ENCODE measurements around the gene AGMO.

DNA sequence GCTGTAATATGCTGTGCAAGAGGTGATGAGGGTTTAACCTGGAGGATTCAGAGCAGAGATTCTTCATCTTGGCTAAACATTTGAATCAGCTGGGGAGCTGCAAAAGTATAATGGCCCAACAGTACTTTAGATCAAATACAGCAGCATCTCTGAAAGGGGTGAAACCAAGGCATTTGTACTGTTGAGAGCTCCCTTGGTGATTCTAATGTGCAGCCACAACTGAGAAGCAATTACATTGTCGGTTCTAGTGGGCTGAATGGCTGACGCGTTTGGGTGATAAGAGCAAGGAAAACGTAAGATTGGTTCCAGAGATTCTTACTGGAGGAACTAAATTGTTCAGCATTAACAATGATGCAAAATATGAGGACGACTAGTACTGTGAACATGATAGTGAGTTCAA is 269.7 kb downstream of the AGMO start:
- TF ChIP-seq, protein P1, sequence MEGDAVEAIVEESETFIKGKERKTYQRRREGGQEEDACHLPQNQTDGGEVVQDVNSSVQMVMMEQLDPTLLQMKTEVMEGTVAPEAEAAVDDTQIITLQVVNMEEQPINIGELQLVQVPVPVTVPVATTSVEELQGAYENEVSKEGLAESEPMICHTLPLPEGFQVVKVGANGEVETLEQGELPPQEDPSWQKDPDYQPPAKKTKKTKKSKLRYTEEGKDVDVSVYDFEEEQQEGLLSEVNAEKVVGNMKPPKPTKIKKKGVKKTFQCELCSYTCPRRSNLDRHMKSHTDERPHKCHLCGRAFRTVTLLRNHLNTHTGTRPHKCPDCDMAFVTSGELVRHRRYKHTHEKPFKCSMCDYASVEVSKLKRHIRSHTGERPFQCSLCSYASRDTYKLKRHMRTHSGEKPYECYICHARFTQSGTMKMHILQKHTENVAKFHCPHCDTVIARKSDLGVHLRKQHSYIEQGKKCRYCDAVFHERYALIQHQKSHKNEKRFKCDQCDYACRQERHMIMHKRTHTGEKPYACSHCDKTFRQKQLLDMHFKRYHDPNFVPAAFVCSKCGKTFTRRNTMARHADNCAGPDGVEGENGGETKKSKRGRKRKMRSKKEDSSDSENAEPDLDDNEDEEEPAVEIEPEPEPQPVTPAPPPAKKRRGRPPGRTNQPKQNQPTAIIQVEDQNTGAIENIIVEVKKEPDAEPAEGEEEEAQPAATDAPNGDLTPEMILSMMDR (IDR thresholded peaks at IDR 0.05; ENCODE audit: low read length) = no peak
- TF ChIP-seq EZH2 (optimal IDR thresholded peaks at IDR 0.05; ENCODE audit: low read depth, low read length) = no peak
